GM19043 (cell line): Measurements from ENCODE around the gene GDPD2.
A peak's percentile ranks its signal among the peaks of the same experiment; 100 is the strongest.

Experiments used
- ATAC-seq: cut with Tn5 transposase; IDR thresholded peaks from one replicate; pipeline ENCODE4 v1.9.1; 2021; ENCODE audit warnings: low read depth; ENCODE audit not compliant: unreplicated experiment

Gene GDPD2

DNA sequence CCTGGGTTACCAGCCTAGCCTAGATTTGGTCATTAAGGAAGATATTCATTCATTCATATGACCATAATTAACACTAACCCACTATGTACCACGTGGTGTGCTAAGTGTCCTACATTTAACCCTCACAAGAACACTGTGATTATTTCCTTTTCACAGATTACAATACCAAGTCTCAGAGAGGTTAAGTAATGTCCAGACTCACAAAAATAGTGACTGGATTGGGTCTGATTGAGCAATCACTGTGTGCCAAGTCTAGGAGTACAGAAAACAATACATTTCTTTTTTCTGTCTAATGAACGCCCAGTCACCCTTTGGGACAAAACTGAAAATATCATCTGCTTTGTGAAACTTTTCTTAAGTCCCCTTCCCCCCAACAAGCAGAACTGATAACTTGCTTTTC lies 13.9 kb downstream of the GDPD2 start:
- ATAC-seq, result no peak

DNA sequence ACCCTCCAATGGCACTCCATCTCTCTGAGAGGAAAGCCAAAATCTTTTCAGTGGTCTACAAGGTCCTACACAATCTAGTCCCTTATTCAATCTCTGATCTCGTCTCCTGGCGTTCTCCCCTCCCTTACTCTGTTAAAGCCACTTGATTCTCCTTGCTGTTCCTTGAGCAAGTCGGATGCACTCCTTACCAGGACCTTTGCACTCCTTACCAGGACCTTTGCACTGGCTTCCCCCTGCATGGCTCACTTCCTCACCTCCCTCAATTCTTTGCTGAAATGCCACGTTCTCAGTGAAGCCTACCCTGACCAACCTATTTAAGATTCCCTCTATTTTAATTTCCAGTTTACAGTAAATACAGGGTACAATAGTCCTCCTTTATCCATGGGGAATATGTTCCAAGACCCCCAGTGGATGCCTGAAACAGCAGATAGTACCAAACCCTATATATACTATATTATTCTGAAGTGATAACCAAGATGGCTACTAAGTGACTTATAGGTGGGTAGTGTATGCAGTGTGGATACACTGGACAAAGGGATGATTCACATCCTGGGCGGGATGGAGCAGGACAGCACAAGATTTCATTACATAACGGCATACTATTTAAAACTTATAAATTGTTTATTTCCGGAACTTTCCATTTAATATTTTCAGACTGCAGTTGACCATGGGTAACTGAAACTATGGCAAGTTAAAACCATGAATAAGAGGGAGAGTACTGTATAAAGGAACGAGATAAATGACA lies 15.0 kb downstream of the GDPD2 start:
- no peak for ATAC-seq

DNA sequence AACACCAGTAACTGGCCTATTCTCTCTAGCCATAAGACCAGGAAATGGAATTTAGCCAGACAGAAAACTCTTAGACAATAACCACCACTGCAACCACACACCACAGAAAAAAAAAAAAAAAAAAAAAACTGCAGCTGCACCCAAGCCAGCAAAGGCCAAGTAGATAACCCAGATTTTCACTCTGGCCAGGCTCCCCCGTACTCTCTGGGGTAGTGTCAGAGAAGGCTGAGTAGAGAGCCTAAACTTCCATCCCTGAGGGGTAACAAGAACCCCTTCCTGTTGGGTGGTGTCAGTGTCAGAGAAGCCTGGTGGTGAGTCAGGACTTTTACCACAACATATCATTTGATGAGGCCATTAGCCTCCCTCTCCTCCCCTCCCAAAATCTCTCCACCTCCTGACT lies 15.9 kb downstream of the GDPD2 start:
- ATAC-seq, result peak; percentile 27

DNA sequence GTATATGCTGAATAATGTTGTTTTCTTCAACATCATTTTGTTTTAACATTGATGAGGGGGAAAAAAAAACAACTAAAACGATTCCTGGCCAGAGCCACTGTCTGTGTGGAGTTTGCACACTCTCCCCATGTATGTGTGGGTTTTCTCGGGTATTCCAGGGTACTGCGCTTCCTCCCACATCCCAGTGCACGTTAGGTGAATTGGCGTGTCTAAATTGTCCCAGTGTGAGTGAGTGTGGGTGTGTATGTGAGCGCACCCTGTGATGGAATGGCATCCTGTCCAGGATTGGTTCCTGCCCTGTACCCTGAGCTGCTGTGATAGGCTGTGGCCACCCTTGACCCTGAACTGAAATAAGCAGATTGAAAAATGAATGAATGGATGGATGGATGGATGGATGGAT lies 19.1 kb downstream of the GDPD2 start:
- ATAC-seq, result no peak

DNA sequence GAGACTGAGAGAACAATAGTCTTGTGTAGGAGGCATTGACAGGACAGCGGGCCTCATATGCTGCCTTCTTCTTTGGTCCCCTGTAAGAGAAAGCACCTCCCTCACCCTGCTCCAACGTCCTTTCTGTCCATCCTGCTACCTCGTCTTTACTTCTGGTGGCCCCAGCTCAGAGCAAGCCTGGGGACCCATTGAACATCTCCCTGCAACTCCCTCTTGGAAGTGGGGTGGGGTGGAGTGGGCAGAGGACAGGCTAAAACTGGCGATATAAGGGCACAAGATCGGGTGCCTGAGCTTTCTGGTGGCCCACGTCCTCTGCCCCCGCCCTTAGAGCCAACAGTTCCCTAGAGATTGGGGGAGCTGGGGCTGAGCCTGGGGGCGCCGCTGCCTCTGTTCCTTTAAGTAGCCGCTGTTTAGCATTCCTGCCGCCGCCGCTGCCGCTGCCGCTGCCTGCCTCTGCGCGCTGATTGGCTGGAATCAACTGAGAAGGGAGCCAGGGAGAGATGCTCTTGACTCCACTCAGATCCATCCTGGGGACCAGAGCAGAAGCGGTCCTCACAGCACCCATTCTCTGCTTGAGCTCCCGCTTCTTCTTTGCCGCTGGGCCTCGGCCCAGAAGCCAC lies 21.3 kb downstream of the GDPD2 start, which contains the start of gene DLG3:
DLG3 (plus strand) TSS at position 510 of the 620 bp plus-strand sequence. CDS start 367 bp downstream, outside the sequence.
- no peak for ATAC-seq

DNA sequence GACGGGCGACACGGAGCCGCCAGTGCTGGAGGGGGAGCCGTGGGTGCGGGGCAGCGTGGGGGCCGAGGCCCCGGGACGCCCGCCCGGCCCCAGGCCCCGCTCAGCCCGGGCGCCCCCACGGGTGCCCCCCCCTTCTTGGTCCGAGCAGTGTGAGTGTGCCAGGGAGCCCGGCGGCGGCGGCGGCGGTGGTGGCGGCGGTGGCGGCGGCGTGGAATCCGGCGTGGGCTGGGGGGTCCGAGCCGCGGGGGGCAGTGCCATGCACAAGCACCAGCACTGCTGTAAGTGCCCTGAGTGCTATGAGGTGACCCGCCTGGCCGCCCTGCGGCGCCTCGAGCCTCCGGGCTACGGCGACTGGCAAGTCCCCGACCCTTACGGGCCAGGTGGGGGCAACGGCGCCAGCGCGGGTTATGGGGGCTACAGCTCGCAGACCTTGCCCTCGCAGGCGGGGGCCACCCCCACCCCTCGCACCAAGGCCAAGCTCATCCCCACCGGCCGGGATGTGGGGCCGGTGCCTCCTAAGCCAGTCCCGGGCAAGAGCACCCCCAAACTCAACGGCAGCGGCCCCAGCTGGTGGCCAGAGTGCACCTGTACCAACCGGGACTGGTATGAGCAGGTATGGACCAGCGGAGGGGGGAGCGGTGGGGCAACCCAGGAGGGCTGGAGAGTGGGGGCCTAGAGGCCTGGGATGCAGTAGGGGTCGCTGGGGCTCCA lies 22.0 kb downstream of the GDPD2 start:
- no peak for ATAC-seq

DNA sequence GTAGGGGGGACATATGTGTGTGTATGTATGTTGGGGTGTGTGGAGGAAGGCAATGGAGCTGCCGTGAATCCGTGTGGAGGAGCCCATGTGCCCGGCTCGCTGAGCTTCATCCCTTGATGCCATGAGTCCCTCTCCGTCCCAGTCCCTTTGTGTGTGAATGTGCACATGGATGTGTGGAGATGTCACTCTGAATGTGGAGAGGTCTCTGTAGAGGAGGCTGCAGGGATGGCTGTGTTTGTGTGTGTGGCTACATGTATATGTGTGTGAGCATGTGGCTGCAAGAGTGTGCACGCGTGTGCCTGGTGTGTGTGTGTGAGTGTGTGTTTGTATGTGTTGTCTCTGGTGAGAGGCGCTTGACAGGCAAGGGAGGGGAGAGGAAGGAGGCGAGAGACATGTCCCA lies 22.8 kb downstream of the GDPD2 start:
- ATAC-seq, result no peak

DNA sequence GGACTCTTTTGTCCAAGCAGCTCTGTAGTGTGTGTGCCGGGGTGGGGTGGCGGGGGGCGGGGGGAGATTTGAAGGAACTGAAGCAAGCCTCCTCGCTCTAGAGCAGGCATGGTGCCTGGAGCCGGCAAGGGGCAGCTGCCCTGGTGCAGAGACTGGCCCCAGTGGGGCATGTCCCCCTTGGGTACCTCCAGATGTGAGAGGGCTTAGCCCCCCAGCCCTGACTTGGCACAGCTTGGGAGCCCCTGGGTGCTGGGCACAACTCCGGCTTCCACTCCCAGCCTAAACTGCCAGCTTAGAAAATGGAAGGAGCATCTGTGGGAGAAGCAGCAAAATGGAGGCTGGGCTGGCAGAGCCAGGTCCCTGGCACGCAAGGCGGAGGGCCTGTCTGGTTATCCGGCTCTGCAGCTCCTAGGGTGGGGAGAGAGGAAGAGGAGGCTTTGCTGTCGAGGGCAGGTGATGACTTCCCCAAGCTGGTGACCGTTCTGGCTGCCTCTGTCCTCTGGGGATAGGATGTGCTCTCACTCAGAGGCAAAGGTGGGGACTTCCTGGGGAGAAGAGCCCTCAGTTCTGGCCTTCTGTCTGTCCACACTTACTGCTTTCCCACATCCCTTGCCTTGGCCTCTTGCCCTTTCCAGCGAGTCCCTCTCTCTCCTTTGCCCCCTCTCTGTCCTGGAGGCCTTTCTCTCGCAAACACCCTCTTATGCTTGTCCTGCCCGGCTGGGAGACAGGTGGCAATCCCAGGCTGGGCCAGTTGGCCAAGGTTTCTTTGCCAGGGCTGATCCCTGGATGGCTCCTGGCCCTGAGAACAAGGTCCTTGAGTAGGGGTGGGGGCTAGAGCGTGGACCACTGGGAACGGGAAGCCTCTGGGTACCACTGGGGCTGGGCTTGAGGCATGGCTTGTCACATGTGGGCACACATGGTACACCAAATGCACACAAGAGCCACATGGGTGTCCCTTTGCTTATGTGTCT lies 23.6 kb downstream of the GDPD2 start:
- ATAC-seq, result no peak

DNA sequence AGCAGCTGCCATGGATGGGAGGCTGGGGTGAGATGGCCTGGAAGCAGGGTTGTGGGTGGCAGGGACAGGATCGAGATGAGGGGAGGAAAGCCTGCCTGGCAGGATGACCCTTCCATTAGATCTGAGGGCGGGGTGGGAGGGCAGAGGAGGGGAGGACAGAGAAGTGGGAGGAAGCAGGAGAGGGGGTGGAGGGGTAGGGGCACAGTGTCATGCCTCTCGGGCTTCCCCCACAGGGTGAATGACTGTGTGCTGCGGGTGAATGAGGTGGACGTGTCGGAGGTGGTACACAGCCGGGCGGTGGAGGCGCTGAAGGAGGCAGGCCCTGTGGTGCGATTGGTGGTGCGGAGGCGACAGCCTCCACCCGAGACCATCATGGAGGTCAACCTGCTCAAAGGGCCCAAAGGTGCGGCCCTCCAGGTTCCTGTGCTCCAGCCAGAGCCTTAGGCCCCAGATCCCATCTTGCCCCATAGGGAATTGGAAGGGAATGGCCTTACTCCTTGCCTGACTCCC lies 26.4 kb downstream of the GDPD2 start:
- ATAC-seq, result no peak

DNA sequence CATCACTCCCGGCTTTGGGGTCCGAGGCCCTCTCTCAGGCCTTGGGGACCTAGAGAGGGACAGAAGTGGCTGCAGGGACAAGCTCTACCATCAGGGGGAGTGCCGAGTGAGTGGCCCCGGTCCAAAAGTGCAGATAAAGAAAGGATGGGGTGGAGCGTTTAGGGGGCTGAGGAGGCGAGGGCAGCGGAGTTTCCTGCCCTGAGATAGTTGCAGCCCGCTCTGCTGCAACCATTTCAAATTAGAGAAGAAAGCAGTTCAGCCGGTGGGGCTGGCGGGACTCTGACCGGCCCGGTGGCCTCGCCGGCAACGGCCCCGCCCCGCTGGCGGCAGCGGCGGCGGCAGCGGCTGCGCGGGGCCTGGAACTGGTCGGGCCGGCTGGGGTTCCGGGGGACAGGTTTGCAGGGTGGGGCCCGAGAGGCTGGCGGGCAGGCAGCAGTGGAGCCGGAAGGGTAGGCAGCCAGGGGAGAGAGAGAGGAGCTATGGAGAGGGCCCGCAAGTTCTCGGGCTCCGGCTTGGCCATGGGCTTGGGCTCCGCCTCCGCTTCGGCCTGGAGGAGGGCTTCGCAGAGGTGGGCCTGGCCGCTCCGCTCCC lies 29.1 kb downstream of the GDPD2 start:
- peak; percentile 41 for ATAC-seq

DNA sequence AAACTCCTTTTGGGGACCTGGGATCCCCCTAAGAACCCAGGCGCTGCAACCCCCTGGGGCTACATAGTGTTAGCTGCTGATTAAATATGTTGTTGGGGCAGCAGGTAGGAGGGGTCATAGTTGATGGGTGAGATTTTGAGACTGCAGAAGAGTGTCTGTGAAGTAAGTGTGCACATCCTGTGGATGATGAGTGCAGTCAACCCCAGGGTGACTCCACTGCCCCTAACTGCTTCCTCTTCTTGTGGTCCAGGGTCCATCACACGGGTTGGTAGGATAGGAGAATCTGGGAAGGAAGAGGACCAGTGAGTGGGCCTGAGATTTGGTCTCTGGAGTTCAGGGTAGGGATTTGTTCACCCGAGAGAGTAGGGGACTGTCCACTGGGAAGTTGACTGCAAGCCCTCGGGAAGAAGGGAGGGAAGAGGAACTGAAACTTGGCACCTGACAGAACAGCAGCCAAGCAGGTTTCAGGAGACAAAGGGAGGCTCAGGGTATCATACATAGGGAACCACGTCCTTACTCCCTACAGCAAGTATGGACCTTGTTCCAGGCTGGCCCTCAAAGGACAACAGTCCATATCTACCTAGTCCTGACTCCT lies 30.0 kb downstream of the GDPD2 start:
- no peak for ATAC-seq

DNA sequence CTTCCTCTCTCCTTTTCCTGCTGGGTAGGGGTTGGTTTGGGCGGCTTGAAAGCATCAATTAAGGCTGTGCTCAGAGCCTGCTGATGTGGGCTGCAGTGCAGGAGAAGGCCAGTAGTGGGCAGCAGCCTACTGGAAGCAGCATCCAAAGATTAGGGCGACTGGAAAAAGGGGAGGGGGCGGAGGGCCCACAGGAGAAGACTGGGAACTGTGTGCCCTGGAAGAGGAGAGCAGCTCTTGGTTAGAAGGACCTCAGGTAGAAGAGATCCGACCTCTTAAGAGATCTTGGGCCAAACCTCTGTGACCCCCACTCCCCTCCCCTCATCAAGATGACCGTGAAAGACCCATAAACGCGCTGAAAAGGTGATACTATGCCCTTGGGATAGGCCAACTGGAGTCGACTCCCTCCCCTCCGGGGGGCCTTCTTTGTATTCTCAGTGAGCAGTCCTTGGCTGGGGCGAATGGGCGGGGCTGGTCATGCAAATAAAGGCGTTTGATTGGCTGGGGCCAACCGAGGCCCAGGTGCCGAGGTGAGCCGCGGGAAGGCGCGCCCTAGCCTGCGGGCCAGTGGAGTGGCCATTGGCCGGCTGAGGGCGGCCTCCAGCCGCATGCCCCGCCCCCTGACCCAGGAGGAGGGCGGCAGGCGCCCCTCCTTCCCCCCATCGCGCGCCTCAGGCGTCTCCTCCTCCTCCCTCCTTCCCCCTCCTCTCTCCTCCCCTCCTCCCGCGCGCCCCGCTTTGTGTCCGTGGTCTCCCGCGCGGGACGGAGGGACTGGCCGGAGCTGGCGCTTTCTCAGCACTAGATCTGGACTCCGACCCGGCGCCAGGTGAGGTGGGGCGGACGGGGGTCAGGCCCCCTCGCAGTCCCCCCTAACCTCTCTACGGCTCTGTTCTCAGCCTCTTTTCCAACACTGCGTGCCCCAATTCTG lies 31.6 kb downstream of the GDPD2 start:
- peak; percentile 47 for ATAC-seq

DNA sequence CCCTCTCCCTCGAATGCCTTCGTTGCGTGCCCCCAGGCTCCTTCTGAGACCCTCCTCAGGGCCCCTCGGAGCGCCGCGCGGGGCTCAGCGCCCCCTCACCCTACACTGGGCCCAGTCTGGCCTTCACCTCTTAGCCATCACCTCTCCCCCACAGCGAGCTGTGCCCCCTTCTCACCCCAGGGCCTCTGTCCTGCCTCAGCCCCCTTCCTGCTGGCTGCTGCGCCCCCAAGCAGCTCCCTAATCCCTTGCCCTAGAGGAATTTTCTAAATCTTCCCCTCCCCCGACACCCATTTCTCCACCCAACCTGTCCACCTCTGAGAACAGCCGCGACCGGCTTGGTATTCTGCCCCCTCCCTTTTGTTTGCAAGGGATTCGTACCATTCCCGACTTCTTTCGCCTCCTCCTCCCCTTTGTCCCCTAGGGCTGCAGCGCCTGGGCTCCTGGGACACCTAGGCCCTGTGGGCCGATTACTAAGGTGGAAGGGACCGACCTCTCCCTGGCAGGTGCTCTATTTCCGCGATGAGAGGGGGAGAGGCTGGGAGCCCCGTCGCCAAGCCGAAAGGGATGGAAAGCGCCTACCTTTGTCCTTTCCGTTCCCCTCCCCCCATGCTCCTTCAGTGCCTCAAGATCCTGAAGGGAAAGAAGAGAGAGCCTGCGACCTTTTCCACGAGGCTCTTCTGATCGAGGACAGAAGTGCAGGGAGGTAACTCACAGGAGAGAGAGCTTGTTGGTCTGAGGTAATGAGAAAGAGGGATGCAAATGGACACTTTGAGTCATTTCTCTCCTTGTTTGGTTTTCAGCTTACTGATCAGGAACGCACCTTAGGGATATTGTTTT lies 32.5 kb downstream of the GDPD2 start:
- ATAC-seq, result no peak

DNA sequence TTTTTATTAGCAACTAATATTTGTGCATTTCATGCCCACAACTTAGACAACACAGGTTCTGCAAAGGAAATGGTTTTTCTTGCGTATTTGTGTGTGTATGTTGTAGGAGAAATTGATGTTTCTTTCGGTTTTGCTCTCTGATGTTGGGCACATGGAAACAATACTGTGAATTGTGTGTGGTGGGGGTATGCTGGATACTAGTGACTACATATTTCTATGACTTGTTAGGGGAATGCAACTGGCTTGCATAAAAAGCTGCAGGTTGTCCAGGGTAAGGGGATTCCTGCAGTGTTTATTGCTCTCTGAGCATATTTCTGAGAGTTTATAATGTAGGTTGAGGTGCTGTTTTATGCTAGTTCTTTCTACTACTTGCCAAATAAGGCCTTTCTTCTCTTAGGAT lies 33.1 kb downstream of the GDPD2 start:
- no peak for ATAC-seq

DNA sequence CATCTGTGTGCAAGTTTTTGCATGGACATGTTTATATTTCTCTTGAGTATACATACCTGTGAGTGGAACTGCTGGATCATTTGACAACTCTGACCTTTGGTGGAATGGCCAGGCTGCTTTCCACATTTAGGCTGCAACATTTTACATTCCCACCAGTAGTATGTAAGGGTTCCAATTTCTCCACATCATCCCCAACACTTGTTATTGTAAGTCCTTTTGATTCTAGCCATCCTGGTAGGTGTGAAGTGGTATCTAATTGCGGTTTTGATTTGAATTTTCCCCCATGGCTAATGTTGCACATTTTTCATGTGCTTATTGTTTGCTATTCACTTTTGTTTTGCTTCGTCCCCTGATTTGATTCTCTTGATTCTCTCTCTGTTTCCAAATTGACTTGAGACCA lies 37.9 kb downstream of the GDPD2 start:
- no peak for ATAC-seq

DNA sequence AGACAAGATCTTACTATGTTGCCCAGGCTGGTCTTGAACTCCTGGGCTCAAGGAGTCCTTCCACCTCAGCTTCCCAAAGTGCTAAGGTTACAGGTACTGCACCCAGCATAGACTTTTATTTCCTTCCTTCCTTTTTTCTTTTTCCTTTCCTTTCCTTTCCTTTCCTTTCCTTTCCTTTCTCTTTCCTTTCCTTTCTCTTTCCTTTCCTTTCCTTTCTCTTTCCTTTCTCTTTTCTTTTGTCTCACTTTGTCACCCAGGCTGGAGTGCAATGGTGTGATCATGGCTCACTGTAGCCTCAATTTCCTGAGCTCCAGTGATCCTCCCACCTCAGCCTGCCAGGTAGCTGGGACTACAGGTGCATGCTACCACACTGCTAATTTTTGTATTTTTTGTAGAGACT lies 40.9 kb downstream of the GDPD2 start:
- ATAC-seq, result no peak

DNA sequence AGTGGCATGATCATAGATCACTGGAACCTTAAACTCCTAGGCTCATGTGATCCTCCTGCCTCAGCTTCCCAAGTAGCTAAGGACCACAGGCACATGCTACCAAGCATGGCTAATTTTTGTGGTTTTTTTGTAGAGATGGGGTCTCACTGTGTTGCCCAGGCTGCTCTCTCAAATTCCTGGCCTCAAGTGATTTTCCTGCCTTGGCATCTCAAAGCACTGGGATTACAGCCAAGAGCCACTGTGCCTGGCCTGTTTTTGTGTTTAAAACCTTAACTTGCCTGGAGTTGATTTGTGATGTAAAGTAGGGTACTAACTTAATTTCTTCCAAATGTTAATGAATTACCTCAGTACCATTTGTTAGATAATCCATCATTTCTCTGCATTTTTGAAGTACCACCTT lies 43.9 kb downstream of the GDPD2 start:
- ATAC-seq, result no peak

DNA sequence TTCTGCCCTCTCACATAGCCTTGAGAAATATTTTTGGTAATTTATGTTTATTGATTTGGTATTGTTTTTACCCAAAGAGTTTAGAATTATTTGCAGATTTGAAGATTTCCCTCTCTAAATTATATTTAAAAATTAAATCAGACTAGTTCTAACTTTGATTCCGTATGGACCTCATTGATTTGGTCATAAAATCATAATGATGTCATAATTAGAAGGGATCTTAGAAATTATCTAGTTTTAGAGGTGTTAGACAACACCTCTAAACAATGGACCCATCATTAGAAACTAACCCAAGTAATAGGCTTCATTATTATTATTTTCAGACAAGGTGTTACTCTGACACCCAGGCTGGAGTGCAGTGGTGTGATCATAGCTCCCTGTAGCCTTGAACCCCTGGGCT lies 45.6 kb downstream of the GDPD2 start:
- ATAC-seq, result no peak
